ENCODE results near the gene TMEM151B. TPM values are rescaled to one million over a fixed set of nuclear protein-coding genes. Genes with fewer than 3 reads are reported as not detected.

Gene TMEM151B
- total RNA-seq, 1 donor: under 0.01 TPM

DNA sequence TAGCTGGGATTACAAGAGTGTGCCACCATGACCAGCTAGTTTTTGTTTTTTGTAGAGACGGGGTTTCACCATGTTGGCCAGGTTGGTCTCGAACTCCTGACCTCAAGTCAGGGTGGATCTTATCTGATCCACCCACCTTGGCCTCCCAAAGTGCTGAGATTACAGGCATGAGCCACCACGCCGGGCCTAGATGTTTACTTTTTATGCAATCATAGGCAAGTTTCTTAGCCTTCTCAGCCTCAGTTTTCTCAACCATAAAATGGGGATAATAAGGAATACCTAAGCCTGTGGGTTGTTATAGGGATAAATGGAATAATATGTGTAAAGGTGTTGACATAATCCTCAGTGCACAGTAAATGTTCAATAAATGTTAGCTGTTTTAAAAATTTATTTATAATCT, 82.0 kb downstream of the TMEM151B start:
- DNase-seq (ENCODE audit: low read depth in 2 of 3, low spot score in 2 of 3): no peak

DNA sequence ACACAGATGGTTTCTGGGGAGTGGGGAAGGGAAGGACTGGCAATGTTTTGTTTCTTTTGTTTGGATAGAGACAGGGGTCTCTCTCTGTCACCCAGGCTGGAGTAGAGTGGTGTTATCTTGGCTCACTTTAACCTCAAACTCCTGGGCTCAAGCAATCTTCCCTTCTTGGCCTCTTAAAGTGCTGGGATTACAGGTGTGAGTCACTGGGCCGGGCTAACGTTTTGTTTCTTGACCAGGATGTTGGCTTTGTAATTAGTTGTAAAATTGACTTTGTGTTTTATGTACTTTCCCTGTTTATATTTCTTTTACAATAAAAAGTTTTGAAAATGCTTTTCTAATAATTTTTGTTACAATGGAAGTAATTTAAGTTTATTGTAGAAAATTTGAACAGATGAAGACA, 83.1 kb downstream of the TMEM151B start:
- no peak for DNase-seq (ENCODE audit: low read depth in 2 of 3, low spot score in 2 of 3)

DNA sequence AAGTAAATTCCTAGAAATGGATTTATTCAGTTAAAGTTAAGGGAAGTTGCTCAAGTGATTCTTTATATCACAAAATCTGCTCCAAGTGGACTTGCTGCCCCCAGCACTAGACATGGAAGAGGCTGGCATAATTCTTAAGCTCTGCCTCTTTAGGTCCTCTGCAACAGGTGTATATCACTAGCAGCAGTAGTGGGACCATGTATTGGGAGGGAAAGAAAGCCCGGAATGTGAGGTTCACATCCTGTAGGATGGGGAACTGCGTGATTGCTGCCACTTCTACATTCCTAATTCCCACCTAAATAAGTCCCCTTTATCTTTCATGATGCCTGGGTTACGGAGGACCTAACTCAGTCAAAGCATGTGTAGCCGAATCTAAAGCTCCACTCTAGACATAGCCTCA, 85.4 kb downstream of the TMEM151B start:
- no peak for DNase-seq (ENCODE audit: low read depth in 2 of 3, low spot score in 2 of 3)

DNA sequence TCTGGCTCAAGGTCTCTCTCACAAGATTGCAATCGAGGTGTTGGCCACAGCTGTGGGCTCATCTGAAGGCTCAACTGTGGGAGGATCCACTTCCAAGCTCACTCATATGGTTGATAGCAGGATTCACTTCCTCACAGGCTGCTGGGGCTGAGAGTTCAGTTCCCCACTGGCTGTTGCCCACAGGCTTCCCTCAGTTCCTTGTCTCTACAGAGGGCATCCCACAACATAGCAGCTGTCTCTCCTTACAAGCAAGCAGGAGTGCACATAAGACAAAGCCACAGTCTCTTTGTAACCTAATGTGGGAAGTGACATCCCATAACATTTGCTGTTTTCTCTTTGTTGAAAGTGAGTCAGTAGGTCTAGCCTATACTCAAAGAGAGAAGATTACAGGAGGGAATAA, 86.2 kb downstream of the TMEM151B start:
- no peak for DNase-seq (ENCODE audit: low read depth in 2 of 3, low spot score in 2 of 3)

Other genes with a start within 250 kb of the TMEM151B start
- 20.5 TPM for gene MRPL14, start 143.0 kb upstream of the TMEM151B start, total RNA-seq
- gene TMEM63B, start 142.9 kb upstream of the TMEM151B start, total RNA-seq: 6.5 TPM
- gene CAPN11, start 111.6 kb upstream of the TMEM151B start, total RNA-seq: 7.3 TPM
- 0.27 TPM for gene MYMX, start 53.5 kb upstream of the TMEM151B start, total RNA-seq
- 26.9 TPM for gene SLC29A1, start 46.9 kb upstream of the TMEM151B start, total RNA-seq
- 770 TPM for gene HSP90AB1, start 23.3 kb upstream of the TMEM151B start, total RNA-seq
- gene SLC35B2, start 12.9 kb upstream of the TMEM151B start, total RNA-seq: 48.2 TPM
- gene NFKBIE, start 4.9 kb upstream of the TMEM151B start, total RNA-seq: 38.8 TPM
- 19.9 TPM for gene AARS2, start 42.9 kb downstream of the TMEM151B start, total RNA-seq
- not detected for gene SPATS1, start 72.2 kb downstream of the TMEM151B start, total RNA-seq
- gene CDC5L, start 117.3 kb downstream of the TMEM151B start, total RNA-seq: 10.5 TPM